HCT116 (cell line): Measurements from ENCODE around the gene TNRC6B. TPM values are rescaled to one million over a fixed set of nuclear protein-coding genes. Genes with fewer than 3 reads are reported as not detected.

ENCODE experiments used
- ATAC-seq: fragments of 200-7000 bp; cut with Tn5 transposase; 2 replicates; pipeline ENCODE4 v1.9.1; 2020; ENCODE audit warnings: mild to moderate bottlenecking, moderate library complexity
- BruUV-seq: library from RNA; stranded (reverse); fragments of 400-500 nt; replicated peaks from 2 replicates; lab custom pipeline; 2021; lab: Mats Ljungman, UMichigan
- CTCF ChIA-PET: fragments of 300-600 bp; sonication (Branson Sonifier 250); formaldehyde crosslinking; loops from one replicate; lab custom pipeline; 2021; ENCODE audit warnings: antibody characterized with exemption; lab: Charles Lee
- POLR2A ChIA-PET: fragments of 300-600, 350-600 bp; sonication (Branson Sonifier 250); formaldehyde crosslinking; loops from one replicate; lab custom pipeline; 2021; ENCODE audit warnings: antibody characterized with exemption; lab: Charles Lee
- RAD21 ChIA-PET, 2 experiments: fragments of 300-600 bp; sonication (Branson Sonifier 250); formaldehyde crosslinking; loops; one replicate each; lab custom pipeline; 2023; ENCODE audit warnings: low total read pairs in 2 of 2; ENCODE audit not compliant: uncharacterized antibody in 2 of 2, unreplicated experiment in 2 of 2, low non-redundant PET in 1 of 2; lab: Charles Lee
- DNase-seq: peaks from one replicate; pipeline ENCODE4 v3.0.0-alpha.2; 2010; ENCODE audit warnings: low read depth, low spot score
- H2AFZ ChIP-seq: fragments of 200-600 bp; shearing (Covaris generic), sonication (generic); 2 replicates; pipeline ENCODE4 v1.6.1; 2017; ENCODE audit warnings: low read depth, mixed run types, mixed read lengths, antibody characterized with exemption, low read length; ENCODE audit not compliant: poor library complexity, severe bottlenecking
- H3K27ac ChIP-seq: 2 replicates; pipeline ENCODE4 v1.5.1; 2012; ENCODE audit warnings: low read depth, low read length
- H3K27me3 ChIP-seq: fragments of 200-600 bp; sonication (generic); 2 replicates; pipeline ENCODE4 v1.6.1; 2016; ENCODE audit warnings: mixed run types, low read length, mixed read lengths; ENCODE audit not compliant: insufficient read depth
- H3K36me3 ChIP-seq, 2 experiments: fragments of 200-500 bp in 1 of 2; fragments of 200-600 bp in 1 of 2; sonication (Bioruptor generic) in 1 of 2; sonication (generic) in 1 of 2; 2 replicates each; pipeline versions ENCODE4 v1.5.1 to v1.6.1; 2014 to 2016; ENCODE audit warnings: low read length in 2 of 2, inconsistent platforms in 1 of 2, mixed read lengths in 1 of 2, mixed run types in 1 of 2; ENCODE audit not compliant: insufficient read depth in 2 of 2, control insufficient read depth in 1 of 2
- H3K4me1 ChIP-seq, 2 experiments: fragments of 200-600 bp in 1 of 2; sonication (generic) in 1 of 2; 2 replicates each; pipeline versions ENCODE4 v1.5.1 to v1.6.1; 2012 to 2017; ENCODE audit warnings: low read length in 2 of 2, inconsistent platforms in 1 of 2, mild to moderate bottlenecking in 1 of 2, mixed read lengths in 1 of 2, mixed run types in 1 of 2, moderate library complexity in 1 of 2; ENCODE audit not compliant: insufficient read depth in 2 of 2, control insufficient read depth in 1 of 2
- H3K4me2 ChIP-seq: fragments of 200-600 bp; sonication (generic); 2 replicates; pipeline ENCODE4 v1.6.1; 2017; ENCODE audit warnings: mixed run types, low read length, mixed read lengths
- H3K4me3 ChIP-seq, 2 experiments: fragments of 200-600 bp in 1 of 2; sonication (generic) in 1 of 2; replicated peaks in 1 of 2; 2 replicates each; pipeline ENCODE4 v1.5.1; 2011 to 2016; ENCODE audit warnings: low read length in 2 of 2, control low read depth in 1 of 2, low read depth in 1 of 2, mild to moderate bottlenecking in 1 of 2, mixed read lengths in 1 of 2, mixed run types in 1 of 2
- H3K79me2 ChIP-seq: fragments of 200-600 bp; sonication (generic); 2 replicates; pipeline ENCODE4 v1.6.1; 2017; ENCODE audit warnings: mild to moderate bottlenecking, mixed run types, low read length, moderate library complexity, mixed read lengths; ENCODE audit not compliant: insufficient read depth
- H3K9ac ChIP-seq: fragments of 200-600 bp; sonication (generic); 2 replicates; pipeline ENCODE4 v1.6.1; 2016; ENCODE audit warnings: low read length, mixed read lengths
- H3K9me2 ChIP-seq: fragments of 200-600 bp; sonication (generic), shearing (Covaris generic); 2 replicates; pipeline ENCODE4 v1.6.1; 2017; ENCODE audit warnings: mixed run types, mild to moderate bottlenecking, moderate library complexity; ENCODE audit not compliant: insufficient read depth
- H3K9me3 ChIP-seq, 2 experiments: fragments of 200-500 bp in 1 of 2; fragments of 200-600 bp in 1 of 2; sonication (Bioruptor generic) in 1 of 2; sonication (generic) in 1 of 2; 2 replicates each; pipeline ENCODE4 v1.6.1; 2014 to 2017; ENCODE audit warnings: low read length in 2 of 2, mixed read lengths in 2 of 2, inconsistent platforms in 1 of 2, low read depth in 1 of 2, mild to moderate bottlenecking in 1 of 2, mixed run types in 1 of 2, moderate library complexity in 1 of 2; ENCODE audit not compliant: control insufficient read depth in 1 of 2, insufficient read depth in 1 of 2
- H4K20me1 ChIP-seq: fragments of 200-600 bp; sonication (generic), shearing (Covaris generic); 2 replicates; pipeline ENCODE4 v1.6.1; 2017; ENCODE audit warnings: mixed run types, mild to moderate bottlenecking, moderate library complexity; ENCODE audit not compliant: insufficient read depth
- CEBPB ChIP-seq: IDR thresholded peaks from 2 replicates; pipeline ENCODE4 v1.6.1; 2012; ENCODE audit warnings: low read depth
- EZH2phosphoT487 ChIP-seq: fragments of 200-600 bp; IDR thresholded peaks from 2 replicates; pipeline ENCODE4 v1.6.1; 2018; ENCODE audit warnings: antibody characterized with exemption, borderline replicate concordance
- FOSL1 ChIP-seq: IDR thresholded peaks from 2 replicates; pipeline ENCODE4 v1.6.1; 2012; ENCODE audit warnings: low read depth
- JUND ChIP-seq: IDR thresholded peaks from 2 replicates; pipeline ENCODE4 v1.6.1; 2012
- RAD21 ChIP-seq: IDR thresholded peaks from 2 replicates; pipeline ENCODE4 v1.6.1; 2012; ENCODE audit warnings: low read depth, mild to moderate bottlenecking
- REST ChIP-seq: IDR thresholded peaks from 2 replicates; pipeline ENCODE4 v1.6.1; 2012; ENCODE audit warnings: low read depth
- SP1 ChIP-seq: IDR thresholded peaks from 2 replicates; pipeline ENCODE4 v1.6.1; 2012; ENCODE audit warnings: low read depth
- ZNF274 ChIP-seq: fragments of 200-500 bp; sonication (Bioruptor generic); IDR thresholded peaks from 2 replicates; pipeline ENCODE4 v1.6.1; 2014; ENCODE audit warnings: mild to moderate bottlenecking, low read depth, low read length, inconsistent platforms
- intact Hi-C: fragments of 100-400 bp; cut with micrococcal nuclease; formaldehyde crosslinking; loops from 2 replicates; pipeline ENCODE4 v1.10.0; 2022
- total RNA-seq: library from RNA; stranded (reverse); gene quantifications from one replicate; pipeline ENCODE4 v1.2.1, GENCODE V29; 2021; ENCODE audit not compliant: unreplicated experiment
- TF ChIP-seq, protein P1 (sequence below): IDR thresholded peaks from 2 replicates; pipeline ENCODE4 v1.6.1; 2011; ENCODE audit warnings: mild to moderate bottlenecking, low read length, moderate library complexity; ENCODE audit not compliant: insufficient replicate concordance; ENCODE audit errors: extremely low read depth
- TF ChIP-seq, protein P2 (sequence below), 3 experiments: fragments of 200-600 bp in 1 of 3; sonication (generic) in 1 of 3; IDR thresholded peaks in 2 of 3; conservative IDR thresholded peaks in 1 of 3; 2 replicates each; pipeline ENCODE4 v1.5.1; 2012 to 2017; ENCODE audit warnings: low read depth in 2 of 3, low read length in 2 of 3, antibody characterized with exemption in 1 of 3, borderline replicate concordance in 1 of 3, control low read depth in 1 of 3, mild to moderate bottlenecking in 1 of 3, mixed read lengths in 1 of 3, mixed run types in 1 of 3, moderate library complexity in 1 of 3; ENCODE audit not compliant: insufficient read depth in 1 of 3

Gene TNRC6B
- total RNA-seq, 1 experiment from 2014 or later, result 29.8 TPM

DNA sequence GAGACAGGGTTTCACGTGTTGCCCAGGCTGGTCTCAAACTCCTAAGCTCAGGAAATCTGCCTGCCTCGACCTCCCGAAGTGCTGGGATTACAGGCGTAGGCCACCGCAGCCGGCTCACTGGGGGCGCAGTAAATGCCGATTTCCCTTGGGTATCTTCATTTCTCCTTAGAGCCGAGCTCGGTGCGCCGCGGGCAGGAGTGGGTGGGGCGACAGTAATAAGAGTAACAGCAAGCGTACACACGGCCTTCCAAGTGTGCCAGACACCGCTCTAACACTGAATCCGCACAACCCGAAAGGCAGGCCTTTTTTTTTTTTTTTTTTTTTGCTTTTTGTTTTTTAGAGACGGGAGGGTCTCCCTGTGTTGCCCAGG lies 168.1 kb downstream of the TNRC6B start:
- Histone ChIP-seq H3K9ac (peak overlapping the region; percentile 74), H3K27me3 (no peaks in the 10 kb centered on the region), H3K36me3 (peaks cover 6 to 17% of the 10 kb centered on the region in 2 experiments; a peak in 3 of 4 replicates), H3K4me1 (peaks cover 8 to 17% of the 10 kb centered on the region in 2 experiments; a peak in 3 of 4 replicates), H2AFZ (no peak overlapping the region), H3K9me3 (no peaks in the 10 kb centered on the region), H3K4me3 (peak overlapping the region; percentile 72 to 96), H3K4me2 (peak overlapping the region; percentile 85), H3K9me2 (no peaks in the 10 kb centered on the region), H3K79me2 (peaks cover 45% of the 10 kb centered on the region), H3K27ac (peak overlapping the region; percentile 92), H4K20me1 (no peaks in the 10 kb centered on the region)
- ATAC-seq (peak; percentile 46), DNase-seq (no peak)
- ChIA-PET RAD21 (interaction anchor here in 1 of 2 experiments (1.0 kb wide), 1 partner anchor 302 kb away, joined by 4 read pairs; no protein-coding TSS in a partner anchor), POLR2A (interaction anchor here (0.9 to 4.0 kb wide), 2 partner anchors 168 to 302 kb away, joined by 3 to 18 read pairs; partner anchors contain the start of gene TNRC6B), CTCF (interaction anchor here (0.7 to 1.3 kb wide), 4 partner anchors 16 to 309 kb away, joined by 3 to 5 read pairs (median 3); no protein-coding TSS in a partner anchor)
- intact Hi-C loops, result loop anchor here (2.0 to 10.0 kb wide), 4 partner anchors 169 to 813 kb away; partner anchors contain the start of genes RPS19BP1 and TNRC6B
- TF ChIP-seq JUND (no peak), SP1 (no peak), CEBPB (no peak), FOSL1 (no peak), ZNF274 (no peak), EZH2phosphoT487 (no peak), RAD21 (no peak; the same call in 1 of the 2 replicates), REST (no peak)
- TF ChIP-seq, protein P1, sequence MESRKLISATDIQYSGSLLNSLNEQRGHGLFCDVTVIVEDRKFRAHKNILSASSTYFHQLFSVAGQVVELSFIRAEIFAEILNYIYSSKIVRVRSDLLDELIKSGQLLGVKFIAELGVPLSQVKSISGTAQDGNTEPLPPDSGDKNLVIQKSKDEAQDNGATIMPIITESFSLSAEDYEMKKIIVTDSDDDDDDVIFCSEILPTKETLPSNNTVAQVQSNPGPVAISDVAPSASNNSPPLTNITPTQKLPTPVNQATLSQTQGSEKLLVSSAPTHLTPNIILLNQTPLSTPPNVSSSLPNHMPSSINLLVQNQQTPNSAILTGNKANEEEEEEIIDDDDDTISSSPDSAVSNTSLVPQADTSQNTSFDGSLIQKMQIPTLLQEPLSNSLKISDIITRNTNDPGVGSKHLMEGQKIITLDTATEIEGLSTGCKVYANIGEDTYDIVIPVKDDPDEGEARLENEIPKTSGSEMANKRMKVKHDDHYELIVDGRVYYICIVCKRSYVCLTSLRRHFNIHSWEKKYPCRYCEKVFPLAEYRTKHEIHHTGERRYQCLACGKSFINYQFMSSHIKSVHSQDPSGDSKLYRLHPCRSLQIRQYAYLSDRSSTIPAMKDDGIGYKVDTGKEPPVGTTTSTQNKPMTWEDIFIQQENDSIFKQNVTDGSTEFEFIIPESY, result no peak
- TF ChIP-seq, protein P2, sequence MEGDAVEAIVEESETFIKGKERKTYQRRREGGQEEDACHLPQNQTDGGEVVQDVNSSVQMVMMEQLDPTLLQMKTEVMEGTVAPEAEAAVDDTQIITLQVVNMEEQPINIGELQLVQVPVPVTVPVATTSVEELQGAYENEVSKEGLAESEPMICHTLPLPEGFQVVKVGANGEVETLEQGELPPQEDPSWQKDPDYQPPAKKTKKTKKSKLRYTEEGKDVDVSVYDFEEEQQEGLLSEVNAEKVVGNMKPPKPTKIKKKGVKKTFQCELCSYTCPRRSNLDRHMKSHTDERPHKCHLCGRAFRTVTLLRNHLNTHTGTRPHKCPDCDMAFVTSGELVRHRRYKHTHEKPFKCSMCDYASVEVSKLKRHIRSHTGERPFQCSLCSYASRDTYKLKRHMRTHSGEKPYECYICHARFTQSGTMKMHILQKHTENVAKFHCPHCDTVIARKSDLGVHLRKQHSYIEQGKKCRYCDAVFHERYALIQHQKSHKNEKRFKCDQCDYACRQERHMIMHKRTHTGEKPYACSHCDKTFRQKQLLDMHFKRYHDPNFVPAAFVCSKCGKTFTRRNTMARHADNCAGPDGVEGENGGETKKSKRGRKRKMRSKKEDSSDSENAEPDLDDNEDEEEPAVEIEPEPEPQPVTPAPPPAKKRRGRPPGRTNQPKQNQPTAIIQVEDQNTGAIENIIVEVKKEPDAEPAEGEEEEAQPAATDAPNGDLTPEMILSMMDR (IDR thresholded peaks at IDR 0.05 in 2 of 3, conservative IDR thresholded peaks at IDR 0.05 in 1 of 3; ENCODE audit: borderline replicate concordance in 1 of 3, insufficient read depth in 1 of 3, low read depth in 2 of 3, low read length in 2 of 3), result no peak
- TSS peak; percentile 93 for BruUV-seq
